CD4-positive, alpha-beta T cell treated with Interleukin-21 for 1 hour (primary cell): ENCODE results near the gene MUC6.
"Not testable (repeated sequence)": the region's sequence is repeated elsewhere in the genome, so short reads cannot be mapped to it uniquely, and the experiment has no call there.

Experiments
- DNase-seq: peaks from one replicate; pipeline ENCODE4 v3.0.0-alpha.2; 2020

MUC6 gene

DNA sequence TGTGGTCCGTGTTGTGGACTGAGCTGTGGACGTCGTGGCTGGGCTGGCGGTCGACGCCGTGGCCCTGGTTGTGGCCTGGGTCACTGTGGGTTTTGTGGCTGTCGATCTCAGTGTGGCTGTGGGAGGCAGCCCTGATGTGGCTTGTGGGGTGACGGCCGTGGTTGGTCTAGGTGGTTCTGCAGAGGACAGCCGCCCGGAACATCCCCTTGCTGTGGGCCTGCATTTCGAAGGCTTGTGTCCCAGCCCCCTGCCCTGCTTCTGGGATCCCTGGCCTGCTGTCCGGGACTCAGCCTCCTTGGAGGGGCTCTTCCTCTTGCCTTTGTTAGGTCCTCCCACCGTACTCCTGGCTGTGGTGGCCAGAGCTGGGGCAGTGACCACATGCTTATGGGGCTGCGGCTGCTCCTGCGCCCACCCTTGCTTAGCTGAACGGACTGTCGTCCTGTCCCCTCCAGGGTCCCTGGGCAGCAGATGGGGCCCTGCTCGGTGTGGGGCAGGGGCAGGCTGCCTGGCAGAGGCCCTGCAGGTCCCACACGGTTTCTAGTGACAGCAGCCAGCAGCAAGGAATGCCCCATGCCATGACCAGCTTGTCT lies 17.1 kb downstream of the MUC6 start:
- no peak for DNase-seq

DNA sequence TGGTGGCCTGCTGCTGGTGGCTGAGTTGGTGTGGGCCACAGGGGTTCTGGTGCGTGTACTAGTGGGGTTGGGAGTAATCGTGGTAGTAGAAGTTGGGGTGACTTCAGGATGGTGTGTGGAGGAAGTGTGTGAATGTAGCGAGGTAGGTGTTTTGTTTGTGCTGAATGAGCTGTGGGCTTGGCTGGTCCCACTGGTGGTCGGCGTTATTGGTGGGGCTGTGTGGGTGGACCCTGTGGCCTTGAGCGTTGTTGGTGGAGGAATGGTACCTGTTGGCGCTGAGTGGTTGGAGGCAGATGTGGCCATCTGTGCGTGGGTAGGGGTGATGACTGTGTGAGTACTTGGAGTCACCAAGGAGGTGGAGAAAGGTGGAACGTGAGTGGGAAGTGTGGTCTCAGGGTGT lies 18.4 kb downstream of the MUC6 start:
- no peak for DNase-seq

DNA sequence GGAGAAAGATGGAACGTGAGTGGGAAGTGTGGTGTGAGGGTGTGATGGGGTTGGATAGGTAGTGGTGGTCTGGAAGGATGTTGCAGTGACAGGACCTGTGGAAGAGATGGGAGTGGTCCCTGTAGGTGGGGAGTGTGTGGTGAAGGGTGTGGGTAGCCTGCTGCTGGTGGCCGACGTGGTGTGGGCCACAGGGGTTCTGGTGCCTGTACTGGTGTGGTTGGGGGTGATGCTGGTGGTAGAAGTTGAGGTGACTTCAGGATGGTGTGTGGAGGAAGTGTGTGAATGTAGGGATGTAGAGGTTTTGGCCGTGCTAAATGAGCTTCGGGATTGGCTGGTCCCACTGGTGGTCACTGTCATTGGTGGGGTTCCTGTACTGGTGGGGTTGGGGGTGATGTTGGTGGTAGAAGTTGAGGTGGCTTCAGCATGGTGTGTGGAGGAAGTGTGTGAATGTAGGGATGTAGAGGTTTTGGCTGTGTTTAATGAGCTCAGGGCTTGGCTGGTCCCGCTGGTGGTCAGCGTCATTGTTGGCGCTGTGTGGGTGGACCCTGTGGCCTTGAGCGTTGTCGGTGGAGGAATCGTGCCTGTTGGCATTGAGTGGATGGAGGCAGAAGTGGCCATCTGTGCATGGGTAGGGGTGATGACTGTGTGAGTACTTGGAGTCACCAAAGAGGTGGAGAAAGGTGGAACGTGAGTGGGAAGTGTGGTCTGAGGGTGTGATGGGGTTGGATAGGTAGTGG lies 19.1 kb downstream of the MUC6 start:
- DNase-seq, result no peak

- DNase-seq, result not testable (repeated sequence)
These were observed 19.9 kb downstream of the MUC6 start for GRCh38 chr11:1016610-1017126.

DNA sequence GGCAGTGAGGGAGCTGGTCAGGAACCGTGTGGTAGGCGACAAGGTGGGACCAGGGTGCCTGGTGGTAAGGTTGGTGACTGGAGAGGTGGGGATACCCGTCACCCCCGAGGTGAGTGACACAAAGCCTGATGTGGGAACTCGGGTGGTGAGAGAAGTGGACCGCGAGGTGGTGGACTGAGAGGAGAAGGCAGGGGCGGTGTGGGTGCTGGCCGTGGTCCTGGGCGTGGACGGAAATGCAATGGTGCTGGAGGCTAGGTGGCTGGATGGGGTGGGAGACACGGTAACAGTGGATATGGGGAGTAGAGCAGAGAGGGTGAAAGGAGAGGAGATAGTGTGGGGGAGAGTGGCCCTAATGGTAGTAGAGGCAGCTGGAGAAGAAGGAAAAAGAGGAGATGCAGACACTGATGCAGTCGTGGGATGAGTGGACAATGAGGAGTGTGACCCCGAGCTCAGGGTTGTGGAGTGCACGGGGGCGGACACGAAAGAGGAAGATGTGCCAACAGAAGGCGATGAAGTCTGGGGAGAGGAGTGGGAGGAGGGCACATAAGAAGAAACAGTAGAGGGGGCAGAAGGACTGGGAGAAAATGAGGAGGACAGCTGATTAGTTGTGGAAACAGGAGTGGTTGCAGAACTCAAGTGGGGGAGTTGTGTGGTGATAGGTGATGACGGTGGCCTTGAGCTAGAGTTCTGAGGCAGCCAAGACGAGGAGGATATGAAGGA lies 20.5 kb downstream of the MUC6 start:
- DNase-seq, result no peak

DNA sequence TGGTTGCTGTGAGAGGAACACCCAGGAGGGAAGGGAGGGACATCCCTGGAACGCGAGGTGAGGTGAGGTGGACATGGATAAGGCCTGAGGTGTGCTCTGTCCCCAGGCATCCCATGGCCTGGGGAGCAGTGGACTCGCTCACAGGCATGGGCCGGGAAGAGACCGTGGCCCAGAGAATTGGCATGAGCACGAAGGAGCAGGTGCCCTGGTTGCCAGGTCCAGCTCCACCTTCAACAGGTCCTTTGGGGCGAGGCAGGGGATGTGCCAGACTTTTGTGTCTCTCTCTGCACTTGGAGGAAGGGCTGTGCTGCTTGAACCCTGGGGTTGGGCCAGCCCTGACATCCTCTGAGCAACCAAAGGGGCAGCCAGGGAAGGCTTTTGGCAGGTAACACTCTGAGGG lies 21.5 kb downstream of the MUC6 start:
- DNase-seq, result no peak

DNA sequence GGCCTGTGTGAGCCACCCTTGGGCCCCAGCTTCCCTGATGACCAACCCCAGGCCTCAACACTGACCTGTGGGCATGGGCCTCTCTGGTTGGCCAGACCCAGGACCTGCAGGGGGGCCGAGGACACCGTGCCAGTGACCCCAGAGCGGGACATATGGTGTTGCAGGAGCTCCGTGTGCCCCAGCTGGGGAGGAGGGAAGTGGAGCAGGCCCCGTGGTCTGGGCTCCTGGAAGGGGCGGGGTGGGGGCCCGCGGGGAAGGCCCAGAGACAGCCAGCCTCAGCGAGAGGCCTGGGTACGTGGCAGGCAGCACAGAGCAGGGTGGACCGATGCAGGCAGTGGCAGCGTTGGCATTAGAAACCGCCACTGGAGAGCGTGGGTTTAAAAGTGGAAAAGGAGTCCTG lies 22.2 kb downstream of the MUC6 start:
- no peak for DNase-seq

GRCh38 chr11:1013631-1013935 lies 22.9 kb downstream of the MUC6 start:
- DNase-seq, result no peak

DNA sequence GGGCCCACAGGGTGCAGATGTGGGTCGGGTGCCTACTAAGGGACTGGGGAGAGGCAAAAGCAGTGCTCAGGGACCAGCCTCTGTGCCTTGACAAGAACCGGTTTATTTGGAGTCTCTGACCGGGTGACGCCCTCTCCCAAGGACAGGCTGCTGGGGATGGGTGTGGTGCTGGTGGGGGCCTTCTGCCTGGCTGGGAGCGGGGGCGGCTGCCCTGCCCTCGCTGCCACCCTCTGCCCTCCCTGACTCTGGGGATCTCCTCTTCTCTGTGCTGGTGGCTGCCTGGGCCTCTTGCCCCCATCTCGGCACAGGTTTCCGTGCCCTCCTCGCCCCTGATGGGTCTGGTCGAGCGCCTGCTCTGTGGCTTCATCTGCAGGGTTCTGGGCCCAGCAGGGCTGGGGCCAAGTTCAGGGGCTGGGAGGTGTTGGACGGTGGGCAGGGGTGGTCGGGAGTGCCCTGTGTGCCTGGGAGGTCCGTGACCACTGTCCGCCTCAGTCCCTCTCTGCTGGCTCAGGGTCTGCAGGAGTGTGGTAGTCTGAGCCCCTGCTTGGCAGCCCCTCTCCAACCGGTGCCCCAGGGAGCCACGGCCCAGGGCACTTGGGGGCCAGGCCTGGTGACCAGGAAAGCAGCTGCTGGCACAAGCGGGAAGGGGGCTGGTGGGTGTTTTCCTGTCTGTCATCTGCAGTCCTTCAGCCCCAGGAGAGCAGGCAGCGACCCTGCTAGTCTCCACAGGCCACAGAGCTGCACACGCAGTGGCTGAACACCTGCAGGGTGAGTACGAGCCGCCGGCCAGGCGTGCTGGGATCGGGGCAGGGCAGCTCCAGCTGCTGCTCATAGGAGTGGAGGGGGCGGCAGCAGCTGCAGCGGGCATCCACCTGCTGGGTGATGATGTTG lies 23.5 kb downstream of the MUC6 start:
- DNase-seq, result no peak

DNA sequence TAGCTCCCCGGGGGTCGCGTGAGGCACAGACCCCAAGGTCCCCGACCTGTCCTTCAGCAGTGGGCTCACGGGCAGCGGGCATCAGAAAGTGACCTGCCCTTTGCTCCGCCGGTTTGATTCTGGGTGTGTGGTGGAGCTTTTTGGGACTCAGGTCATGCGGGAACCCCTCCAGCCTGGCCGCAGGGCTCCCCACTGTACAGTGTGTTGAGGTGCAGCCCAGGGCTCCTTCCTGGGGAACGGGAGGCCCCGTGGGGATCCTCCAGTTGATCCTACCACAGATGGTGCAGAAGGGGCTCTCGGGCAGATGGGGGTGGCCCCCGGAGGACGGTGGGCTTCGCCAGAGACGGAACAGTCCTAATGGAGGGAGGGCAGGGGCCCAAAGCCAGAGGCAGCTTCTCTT lies 24.2 kb downstream of the MUC6 start:
- DNase-seq, result no peak

- DNase-seq, result no peak
These were observed 25.2 kb downstream of the MUC6 start for GRCh38 chr11:1011320-1011698.

DNA sequence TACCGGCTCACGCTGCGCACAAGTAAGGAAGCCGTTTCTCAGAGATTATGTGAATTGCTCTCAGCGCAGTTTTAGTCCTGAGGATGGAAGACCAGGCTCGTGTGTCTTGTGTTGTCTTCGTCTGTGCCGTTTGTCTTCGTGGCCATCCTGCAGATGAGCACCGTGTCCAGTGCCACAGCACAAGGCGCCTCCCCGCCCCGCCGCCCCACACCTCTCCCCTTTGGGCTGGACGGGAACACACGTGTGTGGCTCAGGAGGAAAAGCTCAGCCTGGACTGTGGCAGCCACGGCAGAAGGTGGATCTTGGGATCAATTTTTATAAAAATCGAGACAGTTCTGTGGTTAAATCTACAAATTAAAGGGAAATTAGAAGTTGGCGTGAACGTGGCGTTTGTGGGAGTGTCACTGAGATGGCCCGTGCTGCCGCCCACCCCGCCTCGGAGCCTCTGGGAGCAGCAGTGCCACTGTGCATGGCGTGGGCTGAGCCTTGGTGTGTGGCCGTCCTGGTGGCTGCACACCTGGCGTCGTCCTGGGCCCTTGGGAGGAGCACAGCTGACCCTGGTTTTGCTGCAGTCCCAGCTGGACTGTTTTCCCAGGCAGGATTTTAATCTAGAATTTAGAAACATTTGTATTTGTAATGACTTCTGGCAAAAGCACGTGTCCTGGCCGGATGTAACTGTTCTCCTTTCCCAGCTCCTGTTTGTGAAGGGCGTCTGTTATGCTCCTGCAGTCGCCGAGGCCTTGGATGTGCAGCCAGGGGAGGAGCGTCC lies 25.8 kb downstream of the MUC6 start:
- no peak for DNase-seq

DNA sequence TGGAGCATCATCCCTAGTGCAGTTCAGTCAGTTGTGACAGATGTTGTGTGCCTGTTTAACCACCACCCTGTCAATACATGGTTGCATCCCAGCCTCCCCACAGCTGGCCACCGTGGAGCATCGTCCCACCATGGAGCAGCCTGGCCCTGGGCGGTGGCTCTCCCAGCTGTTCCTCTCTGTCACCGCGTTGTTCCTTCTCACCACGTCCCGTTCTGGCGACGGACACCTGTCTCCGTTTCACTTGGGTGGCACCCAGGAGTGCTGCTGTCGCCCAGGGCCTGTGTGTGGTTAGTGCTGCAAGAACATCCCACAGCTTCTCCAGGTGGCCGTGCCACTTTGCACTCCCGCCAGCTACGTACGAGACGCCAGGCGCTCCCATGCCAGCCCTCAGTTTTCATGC lies 26.5 kb downstream of the MUC6 start:
- no peak for DNase-seq

GRCh38 chr11:1009371-1009770 lies 27.1 kb downstream of the MUC6 start:
- DNase-seq, result no peak

GRCh38 chr11:1008803-1009145 lies 27.7 kb downstream of the MUC6 start:
- no peak for DNase-seq

DNA sequence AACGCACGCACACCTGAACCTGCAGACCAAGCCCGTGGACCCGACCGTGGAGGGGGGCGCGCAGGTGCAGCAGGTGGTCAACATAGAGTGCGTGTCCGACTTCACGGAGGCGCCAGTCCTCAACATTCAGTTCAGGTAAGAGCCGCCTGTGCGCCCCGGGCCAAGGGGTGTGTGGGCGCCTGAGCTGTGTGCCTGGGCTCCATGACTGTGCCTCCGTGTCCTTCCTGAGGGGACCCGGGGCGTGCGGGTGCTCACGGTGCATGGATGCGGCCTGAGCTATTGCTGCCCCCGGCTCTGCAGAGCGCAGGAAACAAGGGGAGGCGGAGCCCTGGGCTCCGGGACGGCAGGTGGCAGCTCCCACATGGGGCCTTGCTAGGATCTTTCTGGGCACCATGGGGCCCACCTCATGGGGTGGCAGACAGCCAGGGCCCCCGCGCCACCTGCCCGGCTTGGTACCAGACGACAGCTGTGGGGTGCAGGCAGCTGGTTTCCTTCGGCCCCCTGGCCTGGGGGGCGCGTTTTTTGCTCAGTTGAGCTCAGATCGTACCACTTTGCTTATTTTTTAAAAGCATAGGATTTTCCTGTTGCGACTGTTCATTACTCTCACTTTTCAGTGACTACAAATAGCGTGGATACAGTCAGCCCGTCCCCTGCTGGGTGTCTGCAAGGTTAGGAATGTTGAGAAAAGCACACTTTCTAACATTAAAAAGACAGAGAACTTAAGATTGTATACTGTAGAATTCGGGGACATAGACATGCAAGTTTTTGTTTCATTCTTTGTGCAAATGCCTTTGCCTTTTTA lies 28.3 kb downstream of the MUC6 start:
- no peak for DNase-seq

GRCh38 chr11:1007279-1007678 lies 29.2 kb downstream of the MUC6 start:
- no peak for DNase-seq

DNA sequence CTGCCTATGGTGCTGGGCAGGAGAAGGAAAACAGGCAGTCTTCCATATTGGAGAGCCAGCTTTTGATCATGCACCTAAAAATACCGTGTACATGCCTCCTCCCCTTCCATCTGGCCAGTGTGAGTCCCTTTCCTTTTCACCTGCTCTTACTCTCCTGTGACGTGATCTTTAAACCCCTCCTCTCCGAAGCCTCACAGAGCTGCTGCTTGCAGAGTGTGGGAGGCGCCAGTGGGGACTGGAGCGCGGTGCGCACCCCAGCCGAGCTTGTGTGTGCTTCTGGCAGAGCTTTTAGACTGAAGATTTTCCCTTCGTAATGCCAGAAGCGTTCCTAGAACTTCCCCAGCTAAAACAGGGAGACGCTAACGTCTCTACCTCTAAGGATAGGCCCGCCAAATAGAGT lies 29.8 kb downstream of the MUC6 start:
- DNase-seq, result no peak

DNA sequence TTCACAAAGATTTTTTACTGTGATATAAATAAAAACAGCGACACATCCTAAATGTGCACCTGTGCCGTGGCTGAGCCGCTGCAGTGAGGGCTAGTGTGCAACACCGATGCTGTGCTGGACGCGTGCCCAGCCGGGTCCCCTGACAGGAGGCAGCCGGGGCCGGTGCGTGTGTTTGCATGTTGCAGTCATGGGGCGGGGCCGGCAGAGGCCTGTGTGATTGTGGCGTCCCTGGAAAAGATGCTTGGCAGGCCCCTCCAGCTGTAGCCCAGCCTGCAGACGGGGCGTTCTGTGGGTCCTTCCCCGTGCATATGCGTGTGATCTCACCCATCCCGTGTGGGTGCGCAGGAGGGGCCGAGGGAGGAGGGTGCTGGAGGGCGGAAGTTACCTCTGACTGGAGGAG lies 30.6 kb downstream of the MUC6 start:
- no peak for DNase-seq

- no peak for DNase-seq
These were observed 33.4 kb downstream of the MUC6 start for GRCh38 chr11:1003159-1003558.

DNA sequence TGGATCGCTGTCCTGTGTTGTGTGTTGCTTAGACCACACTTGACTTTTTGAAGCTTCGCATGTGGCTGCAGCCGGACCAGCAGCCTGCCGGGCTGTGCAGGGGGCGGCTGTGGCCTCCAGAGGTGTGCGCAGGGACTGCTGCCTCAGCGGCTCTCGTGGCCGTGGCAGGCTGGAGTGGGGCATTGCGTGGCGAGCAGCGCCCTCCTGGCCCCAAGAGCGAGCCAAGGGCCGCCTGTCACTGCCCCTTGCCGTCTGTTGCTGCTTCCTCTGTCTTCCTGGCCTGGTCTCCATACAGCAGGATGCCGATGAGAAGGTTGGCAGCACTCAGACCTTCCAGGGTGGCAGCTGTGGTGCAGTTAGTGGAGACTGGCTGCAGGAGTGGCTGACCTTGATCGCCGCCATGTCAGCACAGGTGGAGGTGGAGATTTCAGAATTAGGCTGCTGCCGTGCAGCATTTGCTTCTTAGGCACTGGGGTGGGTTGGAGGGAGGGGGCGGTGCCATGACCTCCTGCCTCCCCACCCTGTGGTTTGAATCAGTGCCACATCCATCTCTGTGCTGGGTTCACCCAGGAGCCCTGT lies 34.0 kb downstream of the MUC6 start:
- DNase-seq, result no peak
